NCI-H748 (cell line): Measurements from ENCODE around the gene ERV3-1.
"Not testable (repeated sequence)": the region's sequence is repeated elsewhere in the genome, so short reads cannot be mapped to it uniquely, and the experiment has no call there.

Experiments used
- DNase-seq: peaks from one replicate; lab custom pipeline; 2025; ENCODE audit not compliant: unreplicated experiment; lab: John Stamatoyannopoulos, UW

The ERV3-1 gene

GRCh38 chr7:64944667-64945502, 61.6 kb downstream of the ERV3-1 start:
- not testable (repeated sequence) for DNase-seq
